Brain microvascular endothelial cell (primary cell): ENCODE measurements around the gene CECR2.
"Not testable (repeated sequence)": the region's sequence is repeated elsewhere in the genome, so short reads cannot be mapped to it uniquely, and the experiment has no call there.

ENCODE experiments used
- DNase-seq: peaks from one replicate; pipeline ENCODE4 v3.0.0-alpha.2; 2020
- H3K27ac ChIP-seq: fragments of 250-450 bp; sonication (Bioruptor Pico); 2 replicates; pipeline ENCODE4 v1.5.1; 2020; ENCODE audit warnings: mild to moderate bottlenecking, moderate library complexity
- H3K27me3 ChIP-seq: fragments of 250-450 bp; sonication (Bioruptor Pico); replicated peaks from 2 replicates; pipeline ENCODE4 v1.5.1; 2020; ENCODE audit warnings: mild to moderate bottlenecking
- H3K36me3 ChIP-seq: fragments of 250-450 bp; sonication (Bioruptor Pico); replicated peaks from 2 replicates; pipeline ENCODE4 v1.5.1; 2020; ENCODE audit warnings: mild to moderate bottlenecking
- H3K4me3 ChIP-seq: 2 replicates; pipeline ENCODE4 v1.5.1; 2011; ENCODE audit warnings: low read depth, mild to moderate bottlenecking, control low read depth, low read length, moderate library complexity
- CTCF ChIP-seq: IDR thresholded peaks from 2 replicates; pipeline ENCODE4 v1.5.1; 2011; ENCODE audit warnings: low read depth, mild to moderate bottlenecking, moderate library complexity, low read length, control low read depth, inconsistent platforms; ENCODE audit errors: missing control alignments
- in situ Hi-C: cut with HindIII; loops from 2 replicates; pipeline ENCODE4 v1.10.0; 2017; ENCODE audit warnings: low sequenced_read_pairs, low pct_ligation_motif_present

The CECR2 gene

GRCh38 chr22:17554814-17555213 lies 185.6 kb downstream of the CECR2 start:
- Histone ChIP-seq H3K27ac (no peak overlapping the region), H3K36me3 (no peaks in the 10 kb centered on the region), H3K27me3 (no peaks in the 10 kb centered on the region), H3K4me3 (no peak overlapping the region)
- no peak for DNase-seq
- in situ Hi-C loops, result no loop called here
- no peak for TF ChIP-seq CTCF

- Histone ChIP-seq H3K36me3 (no peaks in the 10 kb centered on the region), H3K27ac (no peak overlapping the region), H3K4me3 (no peak overlapping the region), H3K27me3 (no peaks in the 10 kb centered on the region)
- DNase-seq, result no peak
- TF ChIP-seq CTCF, result no peak
- in situ Hi-C loops, result no loop called here
These were observed 189.9 kb downstream of the CECR2 start for GRCh38 chr22:17559188-17559587.

GRCh38 chr22:17562906-17563870 lies 193.9 kb downstream of the CECR2 start, which contains the start of gene SLC25A18:
SLC25A18 (plus strand) TSS chr22:17563498; CDS start chr22:17579945, 16,447 bp downstream.
- in situ Hi-C loops, result no loop called here
- peak; percentile 31 for TF ChIP-seq CTCF
- DNase-seq, result no peak
- Histone ChIP-seq H3K4me3 (no peak within 1 kb of the TSS), H3K27me3 (no peaks in the 10 kb centered on the region), H3K27ac (no peak within 1 kb of the TSS), H3K36me3 (no peaks in the 10 kb centered on the region)

GRCh38 chr22:17563936-17564391 lies 194.7 kb downstream of the CECR2 start:
- no peak overlapping the region for H3K27ac ChIP-seq
- DNase-seq, result no peak
- no peak for TF ChIP-seq CTCF
- in situ Hi-C loops, result no loop called here
- no peaks in the 10 kb centered on the region for H3K27me3 ChIP-seq
- no peaks in the 10 kb centered on the region for H3K36me3 ChIP-seq
- H3K4me3 ChIP-seq, result no peak overlapping the region

DNA sequence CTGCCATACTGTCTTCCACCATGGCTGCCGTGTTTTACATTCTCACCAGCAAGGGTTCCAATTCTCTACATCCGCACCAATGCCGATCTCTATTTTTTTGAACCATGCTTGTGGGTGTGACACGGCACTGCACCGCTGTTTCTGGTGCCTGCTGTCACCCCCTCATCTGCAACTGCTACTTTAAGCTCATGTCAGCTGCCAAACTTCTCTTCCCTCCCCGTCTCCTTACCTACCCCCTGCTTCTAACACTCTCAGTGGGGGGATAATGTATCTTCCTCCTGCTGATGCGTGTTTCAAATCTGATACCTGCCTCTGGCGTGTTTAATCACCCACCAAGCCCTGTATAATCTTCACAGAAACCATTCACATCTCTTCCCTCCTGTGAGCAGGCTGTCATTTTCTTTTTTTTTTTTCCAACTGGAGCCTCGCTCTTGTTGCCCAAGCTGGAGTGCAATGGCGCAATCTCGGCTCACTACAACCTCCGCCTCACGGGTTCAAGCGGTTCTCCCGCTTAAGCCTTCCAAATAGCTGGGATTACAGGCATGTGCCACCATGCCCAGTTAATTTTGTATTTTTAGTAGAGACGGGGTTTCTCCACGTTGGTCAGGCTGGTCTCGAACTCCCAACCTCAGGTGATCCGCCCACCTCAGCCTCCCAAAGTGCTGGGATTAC lies 196.9 kb downstream of the CECR2 start:
- H3K4me3 ChIP-seq, H3K27ac ChIP-seq, H3K36me3 ChIP-seq, in situ Hi-C loops, H3K27me3 ChIP-seq, DNase-seq: not testable (repeated sequence)

DNA sequence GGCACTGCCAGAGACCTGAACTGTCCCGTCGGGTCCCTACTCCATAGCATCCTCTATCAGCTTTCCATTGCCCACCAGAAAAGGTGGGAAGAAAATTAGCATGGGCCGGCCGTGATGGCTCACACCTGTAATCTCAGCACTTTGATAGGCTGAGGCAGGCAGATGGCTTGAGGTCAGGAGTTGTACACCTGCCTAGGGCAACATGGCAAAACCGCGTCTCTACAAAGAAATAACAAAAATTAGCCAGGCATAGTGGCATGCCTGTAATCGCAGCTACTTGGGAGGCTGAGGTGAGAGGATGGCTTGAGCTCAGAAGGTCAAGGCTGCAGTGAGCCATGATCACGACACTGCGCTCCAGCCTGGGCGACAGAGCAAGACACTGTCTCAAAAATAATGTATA lies 197.5 kb downstream of the CECR2 start:
- TF ChIP-seq CTCF, result no peak
- in situ Hi-C loops, result no loop called here
- Histone ChIP-seq H3K27ac (no peak overlapping the region), H3K27me3 (no peaks in the 10 kb centered on the region), H3K4me3 (no peak overlapping the region), H3K36me3 (no peaks in the 10 kb centered on the region)
- no peak for DNase-seq
